ENCODE measurements around the gene ITPK1.

ITPK1 gene

DNA sequence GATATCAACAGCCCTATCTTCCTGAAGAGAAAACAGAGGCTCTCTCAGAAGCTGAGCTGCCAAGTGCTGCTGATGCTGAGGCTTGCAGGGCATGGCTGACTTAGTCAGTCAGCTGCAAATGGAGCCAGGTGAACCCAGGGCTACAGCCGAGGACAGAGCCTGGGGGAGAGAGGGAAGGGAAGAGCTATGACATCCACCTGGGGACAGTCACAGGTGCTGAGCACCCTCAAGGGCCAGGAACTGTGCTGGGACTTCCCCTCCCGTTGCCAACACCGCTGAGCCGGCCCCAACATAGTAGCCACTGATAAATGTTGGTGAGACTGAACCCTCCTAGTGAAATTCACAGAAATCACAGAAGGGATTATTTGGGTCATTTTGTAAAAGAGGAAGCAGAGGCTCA, 199.5 kb downstream of the ITPK1 start:
- H3K9ac ChIP-seq (ENCODE audit: low read length): no peak overlapping the region
- no peak overlapping the region for H3K4me2 ChIP-seq (ENCODE audit: low read length)
- TF ChIP-seq, protein P1, sequence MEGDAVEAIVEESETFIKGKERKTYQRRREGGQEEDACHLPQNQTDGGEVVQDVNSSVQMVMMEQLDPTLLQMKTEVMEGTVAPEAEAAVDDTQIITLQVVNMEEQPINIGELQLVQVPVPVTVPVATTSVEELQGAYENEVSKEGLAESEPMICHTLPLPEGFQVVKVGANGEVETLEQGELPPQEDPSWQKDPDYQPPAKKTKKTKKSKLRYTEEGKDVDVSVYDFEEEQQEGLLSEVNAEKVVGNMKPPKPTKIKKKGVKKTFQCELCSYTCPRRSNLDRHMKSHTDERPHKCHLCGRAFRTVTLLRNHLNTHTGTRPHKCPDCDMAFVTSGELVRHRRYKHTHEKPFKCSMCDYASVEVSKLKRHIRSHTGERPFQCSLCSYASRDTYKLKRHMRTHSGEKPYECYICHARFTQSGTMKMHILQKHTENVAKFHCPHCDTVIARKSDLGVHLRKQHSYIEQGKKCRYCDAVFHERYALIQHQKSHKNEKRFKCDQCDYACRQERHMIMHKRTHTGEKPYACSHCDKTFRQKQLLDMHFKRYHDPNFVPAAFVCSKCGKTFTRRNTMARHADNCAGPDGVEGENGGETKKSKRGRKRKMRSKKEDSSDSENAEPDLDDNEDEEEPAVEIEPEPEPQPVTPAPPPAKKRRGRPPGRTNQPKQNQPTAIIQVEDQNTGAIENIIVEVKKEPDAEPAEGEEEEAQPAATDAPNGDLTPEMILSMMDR (IDR thresholded peaks at IDR 0.05; ENCODE audit: low read depth, low read length): no peak
- TF ChIP-seq EZH2phosphoT487 (IDR thresholded peaks at IDR 0.05; ENCODE audit: low read depth): no peak

DNA sequence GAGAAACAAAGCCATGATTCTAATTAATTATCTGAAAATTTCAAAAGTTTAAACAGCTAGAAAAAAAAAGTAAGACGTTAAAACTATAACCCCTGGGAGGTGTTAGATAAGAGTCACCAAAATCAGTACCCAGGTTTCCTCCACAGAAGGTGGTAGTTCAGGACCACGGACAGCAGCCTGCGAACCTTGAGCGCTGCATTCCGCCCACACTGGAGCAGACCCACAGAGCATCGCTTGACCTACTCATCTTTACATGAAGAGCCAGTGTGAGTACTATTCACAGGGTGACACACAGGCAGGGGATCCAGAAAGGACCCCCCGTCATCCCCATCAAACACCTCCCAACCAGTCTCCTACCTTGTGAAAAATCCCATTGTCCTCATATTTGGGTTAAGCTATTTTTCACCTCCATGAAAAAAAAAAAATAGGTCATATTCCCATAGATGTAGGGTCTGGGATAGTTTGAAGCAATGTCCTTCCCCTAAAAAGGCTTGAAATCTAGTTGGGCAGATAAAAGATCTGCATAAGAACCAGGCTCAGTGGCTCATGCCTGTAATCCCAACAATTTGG, 201.6 kb downstream of the ITPK1 start:
- no peak overlapping the region for H2AFZ ChIP-seq (ENCODE audit: low read depth, low read length)
- H3K79me2 ChIP-seq (ENCODE audit: low read length): no peaks in the 10 kb centered on the region
- no peaks in the 10 kb centered on the region for H3K4me1 ChIP-seq (ENCODE audit: low read length)
- no peak for TF ChIP-seq EZH2phosphoT487 (IDR thresholded peaks at IDR 0.05; ENCODE audit: low read depth)
- TF ChIP-seq, protein P1 (IDR thresholded peaks at IDR 0.05; ENCODE audit: low read depth, low read length): no peak
- H3K9me3 ChIP-seq (ENCODE audit: insufficient read depth, low read length): no peaks in the 10 kb centered on the region
- H3K4me2 ChIP-seq (ENCODE audit: low read length): no peak overlapping the region
- H3K36me3 ChIP-seq (replicated peaks; ENCODE audit: low read depth, low read length): no peaks in the 10 kb centered on the region
- H3K27ac ChIP-seq (ENCODE audit: low read length): no peak overlapping the region
- H3K4me3 ChIP-seq (ENCODE audit: low read length): no peak overlapping the region
- no peaks in the 10 kb centered on the region for H4K20me1 ChIP-seq (ENCODE audit: insufficient read depth, low read length)
- no peaks in the 10 kb centered on the region for H3K27me3 ChIP-seq (ENCODE audit: low read depth, low read length)
- H3K9ac ChIP-seq (ENCODE audit: low read length): no peak overlapping the region

More for the DNA sequence above, 199.5 kb downstream of the ITPK1 start:
- H4K20me1 ChIP-seq (ENCODE audit: insufficient read depth, low read length): no peaks in the 10 kb centered on the region
- H2AFZ ChIP-seq (ENCODE audit: low read depth, low read length): no peak overlapping the region
- H3K27me3 ChIP-seq (ENCODE audit: low read depth, low read length): no peaks in the 10 kb centered on the region
- no peaks in the 10 kb centered on the region for H3K4me1 ChIP-seq (ENCODE audit: low read length)
- H3K9me3 ChIP-seq (ENCODE audit: insufficient read depth, low read length): no peaks in the 10 kb centered on the region
- H3K79me2 ChIP-seq (ENCODE audit: low read length): no peaks in the 10 kb centered on the region
- no peak overlapping the region for H3K4me3 ChIP-seq (ENCODE audit: low read length)
- no peaks in the 10 kb centered on the region for H3K36me3 ChIP-seq (replicated peaks; ENCODE audit: low read depth, low read length)
- no peak overlapping the region for H3K27ac ChIP-seq (ENCODE audit: low read length)

DNA sequence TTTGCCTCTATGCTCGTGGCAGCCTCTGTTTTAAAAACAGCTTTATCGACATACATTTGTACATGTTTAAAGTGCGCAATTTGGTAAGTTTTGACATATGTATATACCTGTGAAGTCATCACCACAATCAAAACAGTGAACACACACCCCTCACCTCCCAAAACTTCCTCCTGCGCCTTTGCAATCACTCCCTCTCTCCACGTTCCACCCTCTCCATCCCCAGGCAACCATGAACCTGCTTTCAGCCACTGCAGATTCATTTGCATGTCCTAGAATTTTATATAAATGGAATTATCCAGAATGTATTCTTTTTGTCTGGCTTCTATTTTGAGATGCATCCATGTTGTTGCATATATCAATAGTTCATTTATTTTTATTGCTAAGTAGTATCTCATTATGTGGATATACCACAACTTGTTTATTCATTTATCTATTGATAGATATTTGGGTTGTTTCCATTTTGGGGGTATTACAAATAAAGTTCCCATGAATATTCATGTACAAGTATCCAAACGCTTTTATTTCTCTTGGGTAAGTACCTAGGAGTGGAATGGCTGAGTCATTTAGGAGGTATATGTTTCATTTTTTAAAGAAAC, 208.3 kb downstream of the ITPK1 start:
- Histone ChIP-seq H3K4me3 (ENCODE audit: low read length) (no peak overlapping the region), H3K9ac (ENCODE audit: low read length) (no peak overlapping the region), H3K79me2 (ENCODE audit: low read length) (no peaks in the 10 kb centered on the region), H4K20me1 (ENCODE audit: insufficient read depth, low read length) (no peaks in the 10 kb centered on the region), H3K27ac (ENCODE audit: low read length) (no peak overlapping the region), H3K36me3 (replicated peaks; ENCODE audit: low read depth, low read length) (no peaks in the 10 kb centered on the region), H3K27me3 (ENCODE audit: low read depth, low read length) (no peaks in the 10 kb centered on the region), H3K9me3 (ENCODE audit: insufficient read depth, low read length) (no peaks in the 10 kb centered on the region), H3K4me2 (ENCODE audit: low read length) (no peak overlapping the region), H2AFZ (ENCODE audit: low read depth, low read length) (no peak overlapping the region), H3K4me1 (ENCODE audit: low read length) (no peaks in the 10 kb centered on the region)
- TF ChIP-seq, protein P1 (IDR thresholded peaks at IDR 0.05; ENCODE audit: low read depth, low read length): no peak
- no peak for TF ChIP-seq EZH2phosphoT487 (IDR thresholded peaks at IDR 0.05; ENCODE audit: low read depth)

DNA sequence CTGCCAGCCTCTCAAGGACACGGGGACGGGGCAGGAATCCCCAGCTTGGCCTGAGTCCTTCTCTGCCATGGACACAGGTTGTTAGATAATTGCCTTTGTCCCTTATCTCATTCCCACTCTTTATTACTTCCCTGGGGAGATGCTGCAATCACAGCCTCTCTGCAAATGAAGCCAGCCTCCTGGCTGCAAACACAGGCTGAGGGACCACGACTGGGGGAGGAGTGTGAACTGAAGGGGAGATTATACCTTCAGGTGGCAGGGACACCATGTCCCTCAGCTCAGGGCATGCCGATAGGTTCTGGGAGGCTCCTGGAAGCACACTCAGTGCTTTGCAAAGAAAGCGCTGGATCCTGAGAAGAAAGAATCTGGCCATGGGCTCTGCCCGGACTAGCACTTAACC, 208.9 kb downstream of the ITPK1 start:
- no peaks in the 10 kb centered on the region for H4K20me1 ChIP-seq (ENCODE audit: insufficient read depth, low read length)
- no peak overlapping the region for H3K4me3 ChIP-seq (ENCODE audit: low read length)
- TF ChIP-seq, protein P1 (IDR thresholded peaks at IDR 0.05; ENCODE audit: low read depth, low read length): no peak
- no peak for TF ChIP-seq EZH2phosphoT487 (IDR thresholded peaks at IDR 0.05; ENCODE audit: low read depth)
- no peaks in the 10 kb centered on the region for H3K79me2 ChIP-seq (ENCODE audit: low read length)
- no peaks in the 10 kb centered on the region for H3K27me3 ChIP-seq (ENCODE audit: low read depth, low read length)
- H2AFZ ChIP-seq (ENCODE audit: low read depth, low read length): no peak overlapping the region
- no peak overlapping the region for H3K9ac ChIP-seq (ENCODE audit: low read length)
- H3K4me1 ChIP-seq (ENCODE audit: low read length): no peaks in the 10 kb centered on the region
- H3K36me3 ChIP-seq (replicated peaks; ENCODE audit: low read depth, low read length): no peaks in the 10 kb centered on the region
- H3K27ac ChIP-seq (ENCODE audit: low read length): no peak overlapping the region
- H3K4me2 ChIP-seq (ENCODE audit: low read length): no peak overlapping the region
- no peaks in the 10 kb centered on the region for H3K9me3 ChIP-seq (ENCODE audit: insufficient read depth, low read length)
